GM21737 (cell line): Measurements from ENCODE around the gene MAP3K7CL.
A peak's percentile ranks its signal among the peaks of the same experiment; 100 is the strongest.
"Not testable (repeated sequence)": the region's sequence is repeated elsewhere in the genome, so short reads cannot be mapped to it uniquely, and the experiment has no call there.

Experiments
- ATAC-seq: cut with Tn5 transposase; IDR thresholded peaks from one replicate; pipeline ENCODE4 v1.9.1; 2021; ENCODE audit warnings: mild to moderate bottlenecking, moderate library complexity; ENCODE audit not compliant: unreplicated experiment

The MAP3K7CL gene

GRCh38 chr21:29133241-29133640 is 2.8 kb downstream of the MAP3K7CL start:
- ATAC-seq = no peak

GRCh38 chr21:29133796-29134195 is 3.4 kb downstream of the MAP3K7CL start:
- ATAC-seq = no peak

- ATAC-seq = no peak
These were observed 5.0 kb downstream of the MAP3K7CL start for GRCh38 chr21:29135481-29135880.

GRCh38 chr21:29136033-29136432 is 5.6 kb downstream of the MAP3K7CL start:
- ATAC-seq = no peak

- no peak for ATAC-seq
These were observed 14.4 kb downstream of the MAP3K7CL start for GRCh38 chr21:29144736-29145353.

GRCh38 chr21:29145354-29145782 is 14.9 kb downstream of the MAP3K7CL start:
- peak; percentile 23 for ATAC-seq

- ATAC-seq = peak; percentile 43
These were observed 15.5 kb downstream of the MAP3K7CL start for GRCh38 chr21:29145852-29146453.

GRCh38 chr21:29146726-29147125 is 16.3 kb downstream of the MAP3K7CL start:
- ATAC-seq = no peak

GRCh38 chr21:29148530-29148929 is 18.1 kb downstream of the MAP3K7CL start:
- no peak for ATAC-seq

GRCh38 chr21:29149808-29150425 is 19.5 kb downstream of the MAP3K7CL start:
- ATAC-seq = no peak

GRCh38 chr21:29151931-29152330 is 21.5 kb downstream of the MAP3K7CL start:
- no peak for ATAC-seq

- no peak for ATAC-seq
These were observed 22.5 kb downstream of the MAP3K7CL start for GRCh38 chr21:29152916-29153315.

- ATAC-seq = no peak
These were observed 23.8 kb downstream of the MAP3K7CL start for GRCh38 chr21:29154270-29154669.

GRCh38 chr21:29155118-29155932 is 24.9 kb downstream of the MAP3K7CL start:
- no peak for ATAC-seq

- no peak for ATAC-seq
These were observed 25.5 kb downstream of the MAP3K7CL start for GRCh38 chr21:29155933-29156260.

- ATAC-seq = no peak
These were observed 26.6 kb downstream of the MAP3K7CL start for GRCh38 chr21:29157080-29157479.

- ATAC-seq = no peak
These were observed 29.4 kb downstream of the MAP3K7CL start for GRCh38 chr21:29159842-29160241.

- ATAC-seq = not testable (repeated sequence)
These were observed 32.4 kb downstream of the MAP3K7CL start for GRCh38 chr21:29162825-29163224.

GRCh38 chr21:29163341-29164115 is 33.1 kb downstream of the MAP3K7CL start:
- ATAC-seq = no peak

- no peak for ATAC-seq
These were observed 34.0 kb downstream of the MAP3K7CL start for GRCh38 chr21:29164323-29164942.
